GM06990 (cell line): ENCODE data around the gene IRF4.
A peak's percentile ranks its signal among the peaks of the same experiment; 100 is the strongest.

Experiments
- DNase-seq: peaks from one replicate; pipeline ENCODE4 v3.0.0-alpha.2; 2011; ENCODE audit not compliant: insufficient read length; ENCODE audit errors: extremely low read depth
- H3K27me3 ChIP-seq: replicated peaks from 2 replicates; pipeline ENCODE4 v1.6.0; 2011; ENCODE audit warnings: low read length; ENCODE audit not compliant: control insufficient read depth, insufficient read depth
- H3K36me3 ChIP-seq: 2 replicates; pipeline ENCODE4 v1.5.1; 2011; ENCODE audit warnings: low read length; ENCODE audit not compliant: control insufficient read depth, insufficient read depth
- H3K4me3 ChIP-seq: replicated peaks from 2 replicates; pipeline ENCODE4 v1.5.1; 2011; ENCODE audit warnings: low read depth, mild to moderate bottlenecking, control low read depth, low read length
- CTCF ChIP-seq: IDR thresholded peaks from 2 replicates; pipeline ENCODE4 v1.5.1; 2011; ENCODE audit warnings: low read length, control low read depth, mild to moderate bottlenecking, inconsistent platforms; ENCODE audit not compliant: insufficient read depth, poor library complexity, severe bottlenecking

IRF4 gene

DNA sequence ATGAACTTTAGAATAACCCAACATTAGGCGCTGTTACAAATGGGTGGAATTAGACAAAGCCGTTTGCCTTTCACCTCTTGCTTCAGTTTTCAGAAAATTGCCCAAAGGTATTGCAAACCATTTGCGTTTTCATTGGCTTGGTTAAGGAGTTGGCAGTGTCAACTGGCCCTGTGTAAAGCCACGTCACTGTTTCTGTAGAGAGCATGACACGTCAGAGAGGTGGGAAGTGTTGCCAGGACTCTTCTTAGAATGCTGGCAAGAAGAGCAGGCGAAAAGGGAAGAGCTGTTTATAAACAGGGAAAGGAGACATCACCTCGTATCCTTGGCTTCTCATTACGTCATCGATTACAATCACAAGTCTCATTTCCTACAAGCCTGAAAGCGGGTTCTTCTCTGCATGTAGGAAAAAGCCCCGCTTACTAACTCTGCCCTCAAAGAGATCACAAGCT lies 4.2 kb upstream of the IRF4 start:
- no peak for DNase-seq
- no peak for TF ChIP-seq CTCF
- no peaks in the 10 kb centered on the region for H3K27me3 ChIP-seq

GRCh38 chr6:388202-388903 lies 3.2 kb upstream of the IRF4 start:
- DNase-seq: no peak
- Histone ChIP-seq H3K27me3 (no peaks in the 10 kb centered on the region), H3K4me3 (no peak overlapping the region), H3K36me3 (peaks cover 13% of the 10 kb centered on the region)
- no peak for TF ChIP-seq CTCF

More for the DNA sequence above, 4.2 kb upstream of the IRF4 start:
- Histone ChIP-seq H3K4me3 (no peak overlapping the region), H3K36me3 (peaks cover 5% of the 10 kb centered on the region)

GRCh38 chr6:389143-389542 lies 2.4 kb upstream of the IRF4 start:
- H3K27me3 ChIP-seq: no peaks in the 10 kb centered on the region
- H3K4me3 ChIP-seq: peak overlapping the region; percentile 31
- no peak for DNase-seq
- no peak for TF ChIP-seq CTCF
- peaks cover 20% of the 10 kb centered on the region for H3K36me3 ChIP-seq

DNA sequence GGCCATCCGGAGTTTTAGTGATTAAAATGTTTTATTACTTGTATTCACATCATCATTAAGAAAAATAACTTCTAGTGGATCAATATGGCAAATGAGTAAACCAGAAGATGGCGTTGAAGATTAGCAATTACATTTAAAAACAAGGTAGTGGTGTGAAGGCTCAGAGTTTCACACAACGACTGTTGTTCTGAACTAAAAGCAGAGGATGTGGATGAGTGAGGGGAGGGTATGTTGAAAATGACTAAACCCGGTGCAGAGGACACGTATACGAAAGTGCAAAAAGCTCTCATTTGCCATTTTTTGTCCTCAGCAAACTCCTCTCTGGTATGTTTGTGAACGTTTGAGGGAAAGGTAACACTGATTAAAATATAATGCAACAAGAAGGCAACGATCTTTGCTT lies 1.9 kb upstream of the IRF4 start:
- DNase-seq: no peak
- Histone ChIP-seq H3K27me3 (no peaks in the 10 kb centered on the region), H3K36me3 (peaks cover 22% of the 10 kb centered on the region), H3K4me3 (peak overlapping the region; percentile 97)
- peak; percentile 23 for TF ChIP-seq CTCF

GRCh38 chr6:390914-391558 lies 516 bp upstream of the IRF4 start:
- H3K36me3 ChIP-seq: peaks cover 32% of the 10 kb centered on the region
- H3K4me3 ChIP-seq: peak overlapping the region; percentile 97
- TF ChIP-seq CTCF: peak; percentile 17
- H3K27me3 ChIP-seq: no peaks in the 10 kb centered on the region
- peak; percentile 81 for DNase-seq
